ENCODE results near the gene KLHL29. TPM values are rescaled to one million over a fixed set of nuclear protein-coding genes. Genes with fewer than 3 reads are reported as not detected.

Gene KLHL29
- total and polyA plus RNA-seq, 10 of the 15 experiments (the other 5 are each of a cell fraction or from before 2014, with no cell fraction given): 1.4 to 19.5 (median 6.1) TPM

GRCh38 chr2:23518481-23519333 lies 133.7 kb downstream of the KLHL29 start:
- ATAC-seq (no peak), DNase-seq (ENCODE audit: low read depth, low spot score) (no peak), FAIRE-seq (no peak)
- ChIA-PET SMC1A (ENCODE audit: uncharacterized antibody, unreplicated experiment) (no interaction called here), CTCF (no interaction called here), POLR2A (no interaction called here), RAD21 (ENCODE audit: unreplicated experiment) (no interaction called here)
- Histone ChIP-seq H2AFZ (ENCODE audit: control insufficient read depth, low read depth, low read length) (no peak overlapping the region), H3K4me1 (ENCODE audit: control insufficient read depth, insufficient read depth, low read length) (no peaks in the 10 kb centered on the region), H4K20me1 (ENCODE audit: control insufficient read depth, insufficient read depth) (no peaks in the 10 kb centered on the region), H3K4me3 (no peak overlapping the region), H3K36me3 (ENCODE audit: control insufficient read depth in 2 of 2, insufficient read depth in 2 of 2, low read length in 1 of 2) (no peaks in the 10 kb centered on the region; a peak in 1 of 4 replicates), H3K9me3 (replicated peaks; ENCODE audit: control insufficient read depth, insufficient read depth, low read length) (no peaks in the 10 kb centered on the region), H3K79me2 (ENCODE audit: control insufficient read depth, insufficient read depth, low read length) (no peaks in the 10 kb centered on the region), H3K27me3 (replicated peaks in 1 of 2; ENCODE audit: control insufficient read depth in 2 of 2, insufficient read depth in 2 of 2, low read length in 1 of 2) (no peaks in the 10 kb centered on the region), H3K4me2 (ENCODE audit: control insufficient read depth, insufficient read depth) (no peak overlapping the region), H3K9ac (ENCODE audit: control insufficient read depth, insufficient read depth, low read length) (no peak overlapping the region), H3K27ac (ENCODE audit: control insufficient read depth, insufficient read depth) (no peak overlapping the region)
- in situ Hi-C loops (cut with MboI) (no loop called here), intact Hi-C loops (cut with micrococcal nuclease; ENCODE audit: unreplicated experiment) (no loop called here)
- no TSS peak for BruUV-seq (replicated peaks)
- TF ChIP-seq TCF3 (IDR thresholded peaks at IDR 0.05; ENCODE audit: borderline replicate concordance, insufficient read depth, low read depth, low read length) (no peak), TCF12 (IDR thresholded peaks at IDR 0.05; ENCODE audit: low read depth, low read length) (no peak), NFYB (IDR thresholded peaks at IDR 0.05; ENCODE audit: insufficient read depth, low read depth, low read length) (no peak), SUPT20H (IDR thresholded peaks at IDR 0.05; ENCODE audit: borderline replicate concordance, control insufficient read depth, low read depth, low read length) (no peak), FOS (IDR thresholded peaks at IDR 0.05; ENCODE audit: borderline replicate concordance, extremely low read depth, insufficient read length) (no peak), KDM1A (IDR thresholded peaks at IDR 0.05; ENCODE audit: borderline replicate concordance) (no peak), CREB1 (IDR thresholded peaks at IDR 0.05; ENCODE audit: low read depth) (no peak), MTA3 (IDR thresholded peaks at IDR 0.05; ENCODE audit: borderline replicate concordance, low read length) (no peak), REST (IDR thresholded peaks at IDR 0.05; ENCODE audit: low read depth, low read length) (no peak), E2F4 (IDR thresholded peaks at IDR 0.05; ENCODE audit: low read depth, low read length) (no peak), RELA (IDR thresholded peaks at IDR 0.05; ENCODE audit: borderline replicate concordance, partially characterized antibody) (no peak), CBX5 (IDR thresholded peaks at IDR 0.05; ENCODE audit: low read depth) (no peak), IKZF2 (IDR thresholded peaks at IDR 0.05) (no peak), EZH2 (IDR thresholded peaks at IDR 0.05; ENCODE audit: borderline replicate concordance, control insufficient read depth, low read depth, low read length) (no peak), SPI1 (IDR thresholded peaks at IDR 0.05; ENCODE audit: borderline replicate concordance, insufficient read depth, low read depth, low read length) (no peak), MEF2A (IDR thresholded peaks at IDR 0.05; ENCODE audit: insufficient read depth, low read depth, low read length) (no peak), ZNF207 (IDR thresholded peaks at IDR 0.05; ENCODE audit: borderline replicate concordance) (no peak), MYB (IDR thresholded peaks at IDR 0.05; ENCODE audit: borderline replicate concordance, low read depth, low read length) (no peak), SREBF2 (IDR thresholded peaks at IDR 0.05; ENCODE audit: low read length) (no peak)
- WGBS (ENCODE audit: insufficient coverage, insufficient replicate concordance, low lambda C conversion rate, missing lambda C conversion rate): 56% methylated on average over 11 of the region's 13 CpGs
